ENCODE results near the gene PAFAH1B2. TPM values are rescaled to one million over a fixed set of nuclear protein-coding genes. Genes with fewer than 3 reads are reported as not detected.

The PAFAH1B2 gene
- total RNA-seq, 1 experiment from 2014 or later, result 154 TPM

DNA sequence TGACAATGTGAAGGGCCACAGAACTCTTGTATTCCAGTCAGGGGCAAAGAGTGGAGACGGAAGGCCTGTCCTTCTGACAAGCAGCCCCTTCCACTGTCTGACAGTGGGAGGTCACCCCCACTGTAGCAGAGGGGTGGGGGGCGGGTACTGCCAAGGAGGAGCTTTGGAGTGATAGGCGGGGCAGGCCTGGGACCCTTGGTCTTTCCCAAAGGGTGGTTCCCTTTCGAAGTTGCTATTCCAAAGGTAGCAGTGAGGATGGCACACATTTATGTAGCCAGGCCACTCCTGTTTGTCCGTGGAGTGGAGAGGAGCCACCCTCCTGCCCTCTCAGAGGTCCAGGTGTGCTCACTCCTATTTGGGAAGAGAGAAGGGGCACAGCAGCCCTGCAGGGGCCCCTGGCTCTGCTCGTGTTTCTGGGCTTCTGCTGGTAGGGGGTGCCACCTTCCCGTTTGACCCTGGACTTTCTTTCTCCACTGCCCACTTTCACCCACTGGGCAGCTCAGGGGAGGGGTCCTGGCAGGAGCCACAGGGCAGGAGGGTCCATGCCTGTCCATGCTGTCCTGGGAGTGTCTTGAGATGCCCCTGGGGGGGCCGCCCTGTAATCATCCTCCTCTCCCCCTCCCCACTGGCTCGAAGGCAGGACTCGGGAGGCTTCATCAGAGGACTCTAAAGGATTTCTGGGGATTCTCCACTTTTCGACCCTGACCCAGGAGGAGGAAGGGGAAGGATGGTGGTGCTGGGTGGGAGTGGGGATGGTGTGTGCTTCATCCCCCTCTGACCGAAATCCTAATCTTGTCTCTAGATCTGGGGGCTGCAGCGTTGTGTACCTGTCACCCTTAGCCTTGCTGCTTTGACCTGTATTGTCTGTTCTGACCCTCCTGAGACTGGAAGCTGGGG lies 56.1 kb downstream of the PAFAH1B2 start:
- POLR2A ChIA-PET, result no interaction called here
- no peak overlapping the region for H2AFZ ChIP-seq (ENCODE audit: low read depth, low read length, poor library complexity, severe bottlenecking)
- H3K4me2 ChIP-seq (ENCODE audit: low read length), result no peak overlapping the region
- no TSS peak for BruUV-seq (replicated peaks)
- no peak overlapping the region for H3K4me3 ChIP-seq (replicated peaks in 1 of 2; ENCODE audit: low read depth in 1 of 2, low read length in 2 of 2)
- RAD21 ChIA-PET (ENCODE audit: low non-redundant PET in 1 of 2, low total read pairs in 2 of 2, uncharacterized antibody in 2 of 2, unreplicated experiment in 2 of 2), result no interaction called here
- DNase-seq (ENCODE audit: low read depth, low spot score), result no peak
- H3K4me1 ChIP-seq (ENCODE audit: control insufficient read depth in 1 of 2, insufficient read depth in 2 of 2, low read length in 2 of 2), result peaks cover 13 to 26% of the 10 kb centered on the region in 2 experiments
- H3K79me2 ChIP-seq (ENCODE audit: insufficient read depth, low read length), result no peaks in the 10 kb centered on the region
- no peaks in the 10 kb centered on the region for H3K9me3 ChIP-seq (ENCODE audit: control insufficient read depth in 1 of 2, insufficient read depth in 1 of 2, low read depth in 1 of 2, low read length in 2 of 2)
- CTCF ChIA-PET, result no interaction called here
- H3K9me2 ChIP-seq (ENCODE audit: insufficient read depth), result no peaks in the 10 kb centered on the region
- ATAC-seq, result no peak
- no peak overlapping the region for H3K27ac ChIP-seq (ENCODE audit: low read depth, low read length)
- no peak overlapping the region for H3K9ac ChIP-seq (ENCODE audit: low read length)
- H4K20me1 ChIP-seq (ENCODE audit: insufficient read depth), result no peaks in the 10 kb centered on the region
- H3K27me3 ChIP-seq (ENCODE audit: insufficient read depth, low read length), result no peaks in the 10 kb centered on the region
- H3K36me3 ChIP-seq (ENCODE audit: control insufficient read depth in 1 of 2, insufficient read depth in 2 of 2, low read length in 2 of 2), result peaks cover 0 to 3% of the 10 kb centered on the region in 2 experiments; a peak in 1 of 4 replicates
- intact Hi-C loops (cut with micrococcal nuclease), result no loop called here
- TF ChIP-seq ELF1 (IDR thresholded peaks at IDR 0.05; ENCODE audit: borderline replicate concordance, low read depth), result no peak
- TF ChIP-seq CEBPB (IDR thresholded peaks at IDR 0.05; ENCODE audit: low read depth), result no peak
- TF ChIP-seq CBX3 (IDR thresholded peaks at IDR 0.05; ENCODE audit: low read depth), result no peak
- TF ChIP-seq SRF (IDR thresholded peaks at IDR 0.05; ENCODE audit: low read depth), result no peak
- no peak for TF ChIP-seq POLR2AphosphoS5 (IDR thresholded peaks at IDR 0.05; ENCODE audit: low read depth, low read length)
- no peak for TF ChIP-seq YY1 (IDR thresholded peaks at IDR 0.05; ENCODE audit: extremely low read depth, insufficient replicate concordance, low read depth, low read length)
- TF ChIP-seq, protein P1, sequence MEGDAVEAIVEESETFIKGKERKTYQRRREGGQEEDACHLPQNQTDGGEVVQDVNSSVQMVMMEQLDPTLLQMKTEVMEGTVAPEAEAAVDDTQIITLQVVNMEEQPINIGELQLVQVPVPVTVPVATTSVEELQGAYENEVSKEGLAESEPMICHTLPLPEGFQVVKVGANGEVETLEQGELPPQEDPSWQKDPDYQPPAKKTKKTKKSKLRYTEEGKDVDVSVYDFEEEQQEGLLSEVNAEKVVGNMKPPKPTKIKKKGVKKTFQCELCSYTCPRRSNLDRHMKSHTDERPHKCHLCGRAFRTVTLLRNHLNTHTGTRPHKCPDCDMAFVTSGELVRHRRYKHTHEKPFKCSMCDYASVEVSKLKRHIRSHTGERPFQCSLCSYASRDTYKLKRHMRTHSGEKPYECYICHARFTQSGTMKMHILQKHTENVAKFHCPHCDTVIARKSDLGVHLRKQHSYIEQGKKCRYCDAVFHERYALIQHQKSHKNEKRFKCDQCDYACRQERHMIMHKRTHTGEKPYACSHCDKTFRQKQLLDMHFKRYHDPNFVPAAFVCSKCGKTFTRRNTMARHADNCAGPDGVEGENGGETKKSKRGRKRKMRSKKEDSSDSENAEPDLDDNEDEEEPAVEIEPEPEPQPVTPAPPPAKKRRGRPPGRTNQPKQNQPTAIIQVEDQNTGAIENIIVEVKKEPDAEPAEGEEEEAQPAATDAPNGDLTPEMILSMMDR (IDR thresholded peaks at IDR 0.05 in 2 of 3, conservative IDR thresholded peaks at IDR 0.05 in 1 of 3; ENCODE audit: borderline replicate concordance in 1 of 3, insufficient read depth in 1 of 3, low read depth in 2 of 3, low read length in 2 of 3), result no peak

Measured in HCT116 (cell line).